Lung (tissue), 12 donors: ENCODE measurements around the gene PCSK6. TPM values are rescaled to one million over a fixed set of nuclear protein-coding genes. Genes with fewer than 3 reads are reported as not detected.

Experiments
- ATAC-seq: fragments of 200-7000 bp; cut with Tn5 transposase; one replicate; pipeline ENCODE4 v1.9.1; 2020; ENCODE audit warnings: moderate number of reproducible peaks; ENCODE audit not compliant: insufficient read depth, low FRiP score
- DNase-seq, 3 donors: peaks; one replicate each; pipeline ENCODE4 v3.0.0-alpha.2; 2013 to 2017
- H3K27ac ChIP-seq, 2 donors: one replicate each; pipeline ENCODE4 v1.5.1; 2013; ENCODE audit warnings: mild to moderate bottlenecking in 2 of 2, moderate library complexity in 2 of 2, control low read depth in 1 of 2, inconsistent platforms in 1 of 2, low read depth in 1 of 2, low read length in 1 of 2
- H3K27me3 ChIP-seq, 3 donors: one replicate each; pipeline ENCODE4 v1.5.1; 2013; ENCODE audit warnings: low read length in 2 of 3; ENCODE audit not compliant: control insufficient read depth in 3 of 3, insufficient read depth in 3 of 3
- H3K36me3 ChIP-seq, 4 donors: one replicate each; pipeline ENCODE4 v1.5.1; 2013; ENCODE audit warnings: low read length in 4 of 4, mild to moderate bottlenecking in 1 of 4, moderate library complexity in 1 of 4; ENCODE audit not compliant: control insufficient read depth in 4 of 4, insufficient read depth in 4 of 4
- H3K4me1 ChIP-seq, 5 donors: one replicate each; pipeline ENCODE4 v1.5.1; 2013; ENCODE audit warnings: low read length in 5 of 5, mild to moderate bottlenecking in 2 of 5, moderate library complexity in 1 of 5; ENCODE audit not compliant: control insufficient read depth in 5 of 5, insufficient read depth in 5 of 5
- H3K4me3 ChIP-seq: one replicate; pipeline ENCODE4 v1.5.1; 2013; ENCODE audit warnings: mild to moderate bottlenecking, control low read depth, moderate library complexity
- H3K9ac ChIP-seq, 2 donors: one replicate each; pipeline ENCODE4 v1.5.1; 2013; ENCODE audit warnings: low read length in 2 of 2, control low read depth in 1 of 2; ENCODE audit not compliant: insufficient read depth in 1 of 2
- H3K9me3 ChIP-seq, 4 donors: one replicate each; pipeline ENCODE4 v1.5.1; 2013; ENCODE audit warnings: low read length in 3 of 4, mild to moderate bottlenecking in 1 of 4, moderate library complexity in 1 of 4; ENCODE audit not compliant: control insufficient read depth in 4 of 4, insufficient read depth in 3 of 4
- WGBS, 2 donors: extraction: QIAGEN DNeasy Blood & Tissue Kit; methylation state at CpG; one replicate each; pipeline ENCODE4 v1.1.7; 2013; 5-methylcytosine and 5-hydroxymethylcytosine counted together
- polyA plus RNA-seq, 2 donors: library from polyadenylated mRNA; stranded (reverse); fragments of 200-250 nt; gene quantifications; one replicate each; pipeline ENCODE4 v1.2.1, GENCODE V29; 2013
- total RNA-seq, 2 donors: library from RNA; depleted of rRNA in 1 of 2; stranded (reverse); fragments of >200 nt in 1 of 2; gene quantifications; one replicate each; pipeline ENCODE4 v1.2.1, GENCODE V29; 2014 to 2021
- TF ChIP-seq, protein P1 (sequence below): IDR thresholded peaks from 2 replicates; pipeline ENCODE4 v1.5.1; 2012; ENCODE audit warnings: mild to moderate bottlenecking; ENCODE audit errors: control extremely low read depth, extremely low read depth
- donor health status: control.
- donor health status: control.
- donor health status: Bipolar disorder and iron deficiency.
- donor health status: healthy.
- donor health status: DM: yes; HTN: yes; CAD: no.

The PCSK6 gene
- total and polyA plus RNA-seq, 4 donors, result 4.6 to 41.0 (median 8.4) TPM

DNA sequence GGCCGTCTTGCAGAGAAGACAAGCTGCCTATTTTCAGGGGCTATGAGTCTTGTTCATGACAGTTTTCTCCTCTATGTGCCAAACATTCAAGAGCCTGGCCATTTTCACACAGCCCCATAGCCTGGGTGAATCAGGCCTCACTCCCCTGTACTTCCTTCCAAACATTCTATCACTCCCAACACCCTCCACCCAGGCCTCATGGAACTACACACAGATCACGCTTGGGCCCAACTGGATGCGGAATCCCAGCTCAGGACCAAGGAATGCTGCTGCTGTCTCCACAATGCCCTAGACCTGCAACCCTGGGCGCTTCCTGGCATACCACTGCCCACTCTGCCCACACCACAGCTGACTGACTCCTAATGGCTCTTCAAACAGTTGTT, 39.4 kb upstream of the PCSK6 start:
- TF ChIP-seq, protein P1, sequence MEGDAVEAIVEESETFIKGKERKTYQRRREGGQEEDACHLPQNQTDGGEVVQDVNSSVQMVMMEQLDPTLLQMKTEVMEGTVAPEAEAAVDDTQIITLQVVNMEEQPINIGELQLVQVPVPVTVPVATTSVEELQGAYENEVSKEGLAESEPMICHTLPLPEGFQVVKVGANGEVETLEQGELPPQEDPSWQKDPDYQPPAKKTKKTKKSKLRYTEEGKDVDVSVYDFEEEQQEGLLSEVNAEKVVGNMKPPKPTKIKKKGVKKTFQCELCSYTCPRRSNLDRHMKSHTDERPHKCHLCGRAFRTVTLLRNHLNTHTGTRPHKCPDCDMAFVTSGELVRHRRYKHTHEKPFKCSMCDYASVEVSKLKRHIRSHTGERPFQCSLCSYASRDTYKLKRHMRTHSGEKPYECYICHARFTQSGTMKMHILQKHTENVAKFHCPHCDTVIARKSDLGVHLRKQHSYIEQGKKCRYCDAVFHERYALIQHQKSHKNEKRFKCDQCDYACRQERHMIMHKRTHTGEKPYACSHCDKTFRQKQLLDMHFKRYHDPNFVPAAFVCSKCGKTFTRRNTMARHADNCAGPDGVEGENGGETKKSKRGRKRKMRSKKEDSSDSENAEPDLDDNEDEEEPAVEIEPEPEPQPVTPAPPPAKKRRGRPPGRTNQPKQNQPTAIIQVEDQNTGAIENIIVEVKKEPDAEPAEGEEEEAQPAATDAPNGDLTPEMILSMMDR, result no peak
- H3K9me3 ChIP-seq, result no peaks in the 10 kb centered on the region
- WGBS, 2 donors, result 67 to 74% methylated on average over 4 of the region's 4 CpGs
- ATAC-seq, result no peak
- DNase-seq, result peak in 1 of 3 donors; percentile 15
- no peaks in the 10 kb centered on the region for H3K27me3 ChIP-seq
- H3K9ac ChIP-seq, result no peak overlapping the region
- H3K4me1 ChIP-seq, result peaks cover 0 to 21% (median 12%) of the 10 kb centered on the region in 5 donors
- H3K4me3 ChIP-seq, result no peak overlapping the region
- no peak overlapping the region for H3K27ac ChIP-seq
- H3K36me3 ChIP-seq, result no peaks in the 10 kb centered on the region

GRCh38 chr15:101528108-101528916, 38.8 kb upstream of the PCSK6 start:
- Histone ChIP-seq H3K9me3 (peaks cover 0 to 3% (median 0%) of the 10 kb centered on the region in 4 donors), H3K4me1 (peaks cover 0 to 21% (median 12%) of the 10 kb centered on the region in 5 donors), H3K36me3 (no peaks in the 10 kb centered on the region), H3K27me3 (no peaks in the 10 kb centered on the region), H3K27ac (no peak overlapping the region), H3K9ac (no peak overlapping the region), H3K4me3 (no peak overlapping the region)
- DNase-seq (peak; percentile 42 to 58 (median 49)), ATAC-seq (peak; percentile 43)
- 42 to 56% methylated on average over 18 of the region's 18 CpGs for WGBS, 2 donors
- TF ChIP-seq, protein P1, result no peak

DNA sequence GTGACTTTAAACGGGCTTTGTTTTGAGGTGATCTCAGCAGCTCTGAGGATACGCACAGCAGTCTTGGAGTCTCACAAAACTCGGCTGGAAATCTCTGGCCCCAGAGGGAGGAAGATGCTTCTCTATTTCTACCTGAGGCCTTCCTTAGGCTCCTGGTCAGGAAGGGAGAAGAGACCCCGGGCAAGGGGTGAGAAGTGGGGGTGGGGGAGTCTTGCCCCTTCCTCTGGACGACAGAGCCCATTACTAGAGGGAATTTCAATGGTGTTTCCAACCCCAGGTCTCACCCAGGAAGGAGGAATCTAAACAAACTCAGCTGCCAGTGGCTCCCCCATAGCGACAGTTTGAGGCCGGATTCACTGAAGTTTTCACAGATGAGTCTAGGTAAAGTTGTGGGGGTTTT, 37.4 kb upstream of the PCSK6 start:
- Histone ChIP-seq H3K27me3 (no peaks in the 10 kb centered on the region), H3K4me3 (no peak overlapping the region), H3K9me3 (peaks cover 0 to 3% (median 0%) of the 10 kb centered on the region in 4 donors), H3K27ac (no peak overlapping the region), H3K4me1 (peaks cover 0 to 21% (median 12%) of the 10 kb centered on the region in 5 donors), H3K9ac (no peak overlapping the region), H3K36me3 (no peaks in the 10 kb centered on the region)
- 85 to 92% methylated on average over 7 of the region's 7 CpGs for WGBS, 2 donors
- DNase-seq (no peak), ATAC-seq (no peak)
- TF ChIP-seq, protein P1, result no peak
